Hepatocyte (in vitro differentiated cells): Measurements from ENCODE around the gene NPDC1. TPM values are rescaled to one million over a fixed set of nuclear protein-coding genes. Genes with fewer than 3 reads are reported as not detected.

Experiments
- DNase-seq: peaks from one replicate; pipeline ENCODE4 v3.0.0-alpha.2; 2016; ENCODE audit warnings: low spot score
- H2AFZ ChIP-seq: fragments of 200-600 bp; sonication (generic); 2 replicates; pipeline ENCODE4 v1.6.0; 2016; ENCODE audit warnings: antibody characterized with exemption, mild to moderate bottlenecking
- H3K27ac ChIP-seq: fragments of 200-600 bp; sonication (generic); 2 replicates; pipeline ENCODE4 v1.5.1; 2016; ENCODE audit warnings: mild to moderate bottlenecking
- H3K27me3 ChIP-seq: fragments of 200-600 bp; sonication (generic); 2 replicates; pipeline ENCODE4 v1.6.1; 2016
- H3K36me3 ChIP-seq: fragments of 200-600 bp; sonication (generic); replicated peaks from 2 replicates; pipeline ENCODE4 v1.5.1; 2016; ENCODE audit warnings: low read depth; ENCODE audit not compliant: insufficient read depth
- H3K4me1 ChIP-seq: fragments of 200-600 bp; sonication (generic); 2 replicates; pipeline ENCODE4 v1.5.1; 2016; ENCODE audit warnings: mild to moderate bottlenecking, moderate library complexity; ENCODE audit not compliant: insufficient read depth
- H3K4me2 ChIP-seq: fragments of 200-600 bp; sonication (generic); 2 replicates; pipeline ENCODE4 v1.6.0; 2016
- H3K4me3 ChIP-seq: fragments of 200-600 bp; sonication (generic); 2 replicates; pipeline ENCODE4 v1.5.1; 2016; ENCODE audit warnings: mild to moderate bottlenecking
- H3K79me2 ChIP-seq: fragments of 200-600 bp; sonication (generic); 2 replicates; pipeline ENCODE4 v1.6.0; 2017; ENCODE audit warnings: mild to moderate bottlenecking
- H3K9me2 ChIP-seq: fragments of 200-600 bp; sonication (generic); replicated peaks from 2 replicates; pipeline ENCODE4 v1.6.0; 2017; ENCODE audit warnings: mild to moderate bottlenecking; ENCODE audit not compliant: insufficient read depth
- H3K9me3 ChIP-seq: fragments of 200-600 bp; sonication (generic); 2 replicates; pipeline ENCODE4 v1.5.1; 2016; ENCODE audit warnings: low read depth, mild to moderate bottlenecking
- H4K20me1 ChIP-seq: fragments of 200-600 bp; sonication (generic); 2 replicates; pipeline ENCODE4 v1.6.0; 2016; ENCODE audit warnings: mild to moderate bottlenecking; ENCODE audit not compliant: insufficient read depth, poor library complexity, severe bottlenecking
- CTCF ChIP-seq: fragments of 200-600 bp; sonication (generic); IDR thresholded peaks from 2 replicates; pipeline ENCODE4 v1.5.1; 2016; ENCODE audit warnings: antibody characterized with exemption, mild to moderate bottlenecking; ENCODE audit not compliant: poor library complexity
- EZH2 ChIP-seq: fragments of 200-600 bp; sonication (generic); IDR thresholded peaks from 2 replicates; pipeline ENCODE4 v1.6.1; 2016; ENCODE audit warnings: antibody characterized with exemption, mild to moderate bottlenecking, borderline replicate concordance
- EZH2phosphoT487 ChIP-seq: fragments of 200-600 bp; sonication (generic); IDR thresholded peaks from one replicate; pipeline ENCODE4 v1.6.1; 2018; ENCODE audit warnings: antibody characterized with exemption, mild to moderate bottlenecking, low read depth, moderate library complexity; ENCODE audit not compliant: unreplicated experiment, severe bottlenecking
- WGBS: methylation state at CpG from one replicate; pipeline ENCODE4 v1.1.6; 2016; ENCODE audit warnings: low lambda C conversion rate; ENCODE audit errors: missing lambda C conversion rate; 5-methylcytosine and 5-hydroxymethylcytosine counted together
- polyA plus RNA-seq: library from polyadenylated mRNA; unstranded; fragments of >200 nt; fragmentation: Nextera tagmentation; extraction: Ambion mirVana; gene quantifications from 2 replicates; pipeline ENCODE4 v1.2.1, GENCODE V29; 2016
- total RNA-seq: library from RNA; depleted of rRNA; stranded (reverse); fragments of >200 nt; gene quantifications from 2 replicates; pipeline ENCODE4 v1.2.3, GENCODE V29; 2014

The NPDC1 gene
- total and polyA plus RNA-seq, 2 experiments from 2014 or later = 12.7 to 72.7 TPM

- no peak overlapping the region for H3K4me3 ChIP-seq
- H2AFZ ChIP-seq = no peak overlapping the region
- peak overlapping the region; percentile 66 for H3K27ac ChIP-seq
- H3K79me2 ChIP-seq = no peaks in the 10 kb centered on the region
- DNase-seq = peak; percentile 90
- 52% methylated on average over 24 of the region's 28 CpGs for WGBS
- no peaks in the 10 kb centered on the region for H3K9me3 ChIP-seq
- H3K27me3 ChIP-seq = peaks cover 18% of the 10 kb centered on the region
- H3K4me1 ChIP-seq = peaks cover 46% of the 10 kb centered on the region
- H3K36me3 ChIP-seq = no peaks in the 10 kb centered on the region
- H3K9me2 ChIP-seq = no peaks in the 10 kb centered on the region
- no peak for TF ChIP-seq EZH2
- TF ChIP-seq CTCF = no peak
- TF ChIP-seq EZH2phosphoT487 = no peak
- H3K4me2 ChIP-seq = peak overlapping the region; percentile 97
- H4K20me1 ChIP-seq = no peaks in the 10 kb centered on the region
These were observed 9.7 kb upstream of the NPDC1 start for GRCh38 chr9:137055385-137056364.

DNA sequence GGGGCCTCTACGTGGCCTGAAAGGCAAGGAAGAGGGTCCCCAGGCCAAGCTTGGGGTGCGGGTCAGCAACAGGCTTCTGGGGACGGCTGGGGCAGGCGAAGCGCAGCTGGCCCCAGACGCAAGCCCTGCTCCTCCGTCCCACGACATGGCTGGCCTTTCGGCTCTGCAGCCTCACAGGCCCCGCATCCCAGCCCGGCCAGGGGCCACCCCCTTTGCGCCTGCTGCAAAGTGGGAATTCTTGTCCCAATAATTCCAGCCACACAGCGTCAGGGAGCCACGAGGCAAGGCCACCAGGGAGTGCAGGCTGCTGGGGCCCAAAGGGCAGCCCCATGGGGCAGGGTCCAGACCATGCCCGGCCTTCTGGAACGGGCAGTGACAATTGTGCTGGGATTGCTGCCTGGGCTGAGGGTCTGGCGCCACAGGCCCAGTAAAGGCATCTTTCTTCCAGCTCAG lies 9.0 kb upstream of the NPDC1 start:
- no peaks in the 10 kb centered on the region for H4K20me1 ChIP-seq
- DNase-seq = no peak
- no peak overlapping the region for H2AFZ ChIP-seq
- H3K79me2 ChIP-seq = no peaks in the 10 kb centered on the region
- 83% methylated on average over 17 of the region's 17 CpGs for WGBS
- TF ChIP-seq EZH2 (no peak), CTCF (no peak), EZH2phosphoT487 (no peak)
- H3K27ac ChIP-seq = peak overlapping the region; percentile 60
- no peak overlapping the region for H3K4me3 ChIP-seq
- H3K9me3 ChIP-seq = no peaks in the 10 kb centered on the region
- peak overlapping the region; percentile 97 for H3K4me2 ChIP-seq
- peaks cover 46% of the 10 kb centered on the region for H3K4me1 ChIP-seq
- peaks cover 20% of the 10 kb centered on the region for H3K27me3 ChIP-seq
- no peaks in the 10 kb centered on the region for H3K36me3 ChIP-seq
- no peaks in the 10 kb centered on the region for H3K9me2 ChIP-seq

DNA sequence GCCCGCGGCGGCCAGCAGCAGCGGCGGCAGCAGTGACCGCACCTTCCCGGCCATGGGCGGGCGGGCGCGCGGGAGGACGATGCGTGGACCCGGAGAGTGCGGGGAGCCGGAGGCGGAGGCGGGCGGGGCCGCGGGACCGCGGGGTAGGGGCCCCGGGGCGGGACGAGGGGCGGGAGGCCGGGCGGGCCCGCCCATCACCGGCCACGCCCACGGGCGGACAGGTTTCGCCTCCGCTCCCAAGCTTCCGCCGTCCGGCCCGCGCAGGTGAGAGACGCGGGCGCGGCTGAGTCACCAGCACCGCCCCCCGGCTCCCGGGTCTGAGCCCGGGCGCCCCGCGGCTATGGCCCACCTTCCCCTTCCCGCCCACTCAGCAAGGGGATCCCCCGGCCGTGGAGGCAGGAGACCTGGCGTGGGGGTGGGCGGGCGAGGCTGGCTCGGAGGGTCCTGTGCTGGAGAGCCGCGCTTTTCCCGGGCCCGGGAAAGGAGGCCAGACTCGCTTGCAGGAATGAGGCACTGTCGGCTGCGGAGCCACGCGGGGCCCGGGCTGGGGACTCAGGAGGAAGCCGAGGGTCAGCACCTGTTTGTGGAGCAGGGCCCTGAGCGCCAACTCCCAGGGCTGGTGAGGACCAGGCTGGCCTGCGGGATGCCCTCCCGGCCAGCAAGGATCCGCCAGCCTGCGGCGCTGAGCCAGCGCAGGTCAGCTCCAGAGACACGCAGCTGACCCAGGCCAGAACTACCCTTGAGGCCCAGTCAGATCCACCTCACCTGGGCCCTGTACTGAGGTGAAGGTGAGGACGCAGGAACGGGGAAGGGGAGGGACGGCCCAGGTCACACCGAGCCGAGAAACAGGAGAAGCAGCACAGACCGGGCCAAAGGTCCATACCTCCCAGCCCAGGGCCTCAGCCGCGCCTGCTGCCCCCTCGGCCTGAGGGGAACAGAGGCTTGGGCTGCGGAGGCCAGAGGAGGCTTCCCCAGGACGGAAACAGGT lies 8.3 kb upstream of the NPDC1 start, which contains the start of gene ENTPD2:
TSS of gene ENTPD2 (minus strand) at position 118 of the 988 bp plus-strand sequence. CDS start at position 54, 64 bp downstream.
- peak within 1 kb of the TSS; percentile 97 for H3K4me2 ChIP-seq
- peak within 1 kb of the TSS; percentile 60 for H3K27ac ChIP-seq
- no peaks in the 10 kb centered on the region for H3K9me2 ChIP-seq
- H3K36me3 ChIP-seq = no peaks in the 10 kb centered on the region
- no peak within 1 kb of the TSS for H2AFZ ChIP-seq
- H3K4me1 ChIP-seq = peaks cover 46% of the 10 kb centered on the region
- no peaks in the 10 kb centered on the region for H3K79me2 ChIP-seq
- DNase-seq = peak; percentile 89
- 42% methylated on average over 32 of the region's 90 CpGs for WGBS
- H3K9me3 ChIP-seq = no peaks in the 10 kb centered on the region
- no peaks in the 10 kb centered on the region for H4K20me1 ChIP-seq
- H3K4me3 ChIP-seq = peak within 1 kb of the TSS; percentile 36
- peaks cover 25% of the 10 kb centered on the region for H3K27me3 ChIP-seq
- TF ChIP-seq EZH2 (no peak), CTCF (no peak), EZH2phosphoT487 (no peak)
